Measurements from ENCODE around the gene ING3.

The ING3 gene, protein sequence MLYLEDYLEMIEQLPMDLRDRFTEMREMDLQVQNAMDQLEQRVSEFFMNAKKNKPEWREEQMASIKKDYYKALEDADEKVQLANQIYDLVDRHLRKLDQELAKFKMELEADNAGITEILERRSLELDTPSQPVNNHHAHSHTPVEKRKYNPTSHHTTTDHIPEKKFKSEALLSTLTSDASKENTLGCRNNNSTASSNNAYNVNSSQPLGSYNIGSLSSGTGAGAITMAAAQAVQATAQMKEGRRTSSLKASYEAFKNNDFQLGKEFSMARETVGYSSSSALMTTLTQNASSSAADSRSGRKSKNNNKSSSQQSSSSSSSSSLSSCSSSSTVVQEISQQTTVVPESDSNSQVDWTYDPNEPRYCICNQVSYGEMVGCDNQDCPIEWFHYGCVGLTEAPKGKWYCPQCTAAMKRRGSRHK

DNA sequence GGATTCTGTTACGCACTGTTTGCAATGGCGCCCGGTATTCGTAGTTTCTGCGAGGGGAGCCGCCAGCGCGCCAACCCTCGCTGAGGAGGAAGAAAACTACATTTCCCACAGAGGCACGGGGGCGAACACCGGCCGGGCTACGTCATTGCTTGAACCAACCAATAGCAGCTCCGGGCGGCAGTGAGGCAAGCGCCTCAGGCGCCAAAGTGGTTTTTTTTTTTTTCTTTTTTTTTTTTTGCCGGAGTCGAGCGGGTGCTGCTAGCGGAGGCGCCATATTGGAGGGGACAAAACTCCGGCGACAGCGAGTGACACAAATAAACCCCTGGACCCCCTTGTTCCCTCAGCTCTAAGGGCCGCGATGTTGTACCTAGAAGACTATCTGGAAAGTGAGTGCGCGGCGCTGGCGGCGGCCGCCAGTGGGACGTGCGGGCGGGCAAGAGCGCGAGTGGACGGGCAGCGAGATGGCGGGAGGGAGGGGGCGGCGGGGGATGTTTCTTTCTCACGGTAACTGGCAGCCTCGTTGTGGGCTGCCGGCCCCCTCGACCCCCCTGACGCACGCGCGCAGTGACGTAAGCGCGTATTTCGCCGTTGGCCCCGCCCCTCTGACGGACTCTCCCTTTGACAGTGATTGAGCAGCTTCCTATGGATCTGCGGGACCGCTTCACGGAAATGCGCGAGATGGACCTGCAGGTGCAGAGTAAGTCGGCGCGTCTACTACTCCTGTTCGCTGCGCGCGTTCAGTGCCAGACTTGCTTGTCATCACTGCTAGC, at the start of gene ING3:
TSS of gene ING3 (plus strand) at position 239 of the 770 bp plus-strand sequence. CDS start at position 359, 120 bp downstream.
- DNase-seq (ENCODE audit: low spot score), result peak; percentile 98

DNA sequence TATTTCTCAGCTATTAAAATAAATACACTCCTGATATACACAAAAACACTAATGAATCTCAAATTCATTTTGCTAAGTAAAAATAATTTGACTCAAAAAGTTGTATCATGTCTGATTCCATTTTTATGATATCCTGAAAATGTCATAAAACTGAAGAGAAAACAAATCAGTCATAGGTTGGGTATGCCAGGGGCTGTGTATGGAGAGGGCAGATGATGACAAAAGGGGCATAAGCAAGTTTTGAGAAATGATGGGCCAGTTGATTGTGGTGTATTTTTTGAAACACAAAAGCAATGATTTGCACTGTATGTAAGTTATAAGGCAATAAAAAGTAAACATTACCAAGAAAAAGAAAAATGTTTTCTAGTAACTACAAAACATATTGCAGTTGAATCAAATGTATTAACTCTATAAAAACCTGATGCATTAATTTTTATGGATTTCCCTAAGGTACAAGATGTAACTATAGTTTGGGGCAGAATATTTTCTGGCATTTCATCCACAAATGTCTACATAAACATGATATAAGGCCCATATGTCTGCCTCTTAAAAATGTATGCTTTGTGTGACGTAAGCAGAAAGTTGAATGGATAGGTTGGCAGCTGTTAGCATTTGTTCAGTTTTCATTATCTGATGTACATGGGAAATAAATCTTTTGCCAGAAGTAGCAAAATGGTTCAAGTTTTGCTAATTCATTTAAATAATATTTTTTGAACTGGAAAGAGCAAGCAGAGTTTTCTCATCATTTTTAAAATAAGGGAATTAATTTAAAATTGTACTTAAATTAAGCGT, 35.1 kb upstream of the ING3 start:
- no peak for DNase-seq (ENCODE audit: low spot score)

DNA sequence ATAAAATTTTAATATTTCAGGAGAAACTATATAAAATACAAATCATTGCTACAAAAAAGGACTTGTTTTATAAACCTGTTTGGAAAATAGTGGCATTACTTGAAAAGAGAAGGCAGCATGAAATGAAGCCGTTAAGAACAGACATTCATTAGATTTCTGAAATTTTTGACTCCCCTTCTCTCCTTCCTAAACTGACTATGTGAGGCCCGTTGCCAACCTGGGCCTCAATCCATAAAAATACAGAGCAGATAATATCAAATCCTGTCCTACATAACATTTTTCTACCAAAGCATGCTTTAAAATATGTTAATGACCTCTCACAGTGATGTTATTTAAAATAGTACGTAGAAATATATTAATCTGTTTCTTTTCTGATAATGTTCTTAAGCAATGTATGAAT, 34.5 kb upstream of the ING3 start:
- DNase-seq (ENCODE audit: low spot score), result no peak

- DNase-seq (ENCODE audit: low spot score), result no peak
Observed at GRCh38 chr7:120916538-120916937, 34.0 kb upstream of the ING3 start.

DNA sequence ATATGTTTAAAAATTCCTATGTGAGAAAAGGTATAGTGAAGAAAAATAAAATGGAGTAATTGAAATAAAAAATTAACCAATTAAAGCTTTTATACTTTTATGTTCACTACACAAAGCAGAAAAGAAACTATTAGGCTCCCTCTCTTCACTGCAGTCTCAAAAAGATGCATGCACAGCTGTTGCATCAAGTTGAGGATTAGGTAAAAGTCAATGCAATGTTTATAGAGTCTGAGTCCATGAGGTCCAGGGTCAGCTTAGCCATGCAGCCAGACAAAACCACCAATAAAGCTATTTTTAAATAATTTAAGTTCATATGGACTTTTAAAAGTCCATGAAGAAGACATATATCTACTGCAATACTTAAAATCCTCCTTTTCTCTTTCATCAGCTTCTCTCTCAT, 31.1 kb upstream of the ING3 start:
- no peak for DNase-seq (ENCODE audit: low spot score)

- DNase-seq (ENCODE audit: low spot score), result no peak
Observed at GRCh38 chr7:120920034-120920433, 30.5 kb upstream of the ING3 start.

GRCh38 chr7:120920591-120921274, 29.8 kb upstream of the ING3 start:
- DNase-seq (ENCODE audit: low spot score), result no peak

GRCh38 chr7:120924837-120925236, 25.7 kb upstream of the ING3 start:
- DNase-seq (ENCODE audit: low spot score), result no peak

DNA sequence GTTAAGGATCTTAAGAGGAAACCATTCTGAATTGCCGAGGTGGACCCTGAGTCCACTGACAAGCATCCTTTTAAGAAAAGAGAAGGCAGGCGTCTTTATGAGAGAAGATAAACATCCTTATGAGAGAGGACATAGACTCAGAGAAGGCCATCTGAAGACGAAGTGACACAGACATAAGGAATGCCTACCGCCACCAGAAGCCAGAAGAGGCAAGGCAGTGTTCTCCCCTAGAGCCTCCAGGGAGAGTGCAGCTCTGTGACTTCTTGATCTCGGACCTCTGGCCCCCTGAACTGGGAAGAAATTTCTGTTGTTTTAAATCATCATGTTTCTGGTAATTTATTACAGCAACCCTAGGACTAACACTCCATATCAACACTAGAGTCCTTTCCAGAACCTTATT, 25.2 kb upstream of the ING3 start:
- no peak for DNase-seq (ENCODE audit: low spot score)

GRCh38 chr7:120926943-120927346, 23.6 kb upstream of the ING3 start:
- DNase-seq (ENCODE audit: low spot score), result no peak

DNA sequence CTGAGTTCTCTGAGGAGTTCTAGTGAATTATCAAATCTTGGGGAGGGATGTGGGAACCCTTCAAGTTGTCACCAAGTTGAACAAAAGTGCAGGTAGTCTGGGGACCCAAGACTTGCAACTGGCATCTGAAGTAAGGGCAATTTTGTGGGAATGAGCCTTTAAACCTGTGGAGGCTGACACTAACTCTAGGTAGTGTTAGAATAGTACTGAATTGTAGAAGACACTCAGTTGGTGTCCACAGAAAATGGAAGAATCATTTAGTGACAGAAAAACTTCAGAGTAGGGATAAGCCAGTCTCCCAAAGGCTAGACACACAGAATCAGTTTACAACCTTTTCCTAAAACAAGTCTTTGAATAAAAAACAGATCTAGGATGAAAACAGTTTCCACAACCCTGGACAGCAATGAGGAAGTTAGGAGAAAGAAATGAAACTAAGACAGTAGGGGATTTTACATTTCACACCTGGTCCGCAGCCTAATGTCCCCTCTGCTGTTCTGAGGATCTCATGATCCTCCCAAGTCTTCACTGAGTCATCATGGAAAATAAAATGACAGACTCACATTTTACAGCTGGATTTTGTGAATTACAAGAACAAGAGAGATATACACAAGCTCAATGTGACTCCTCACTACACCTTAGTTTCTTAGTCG, 23.0 kb upstream of the ING3 start:
- DNase-seq (ENCODE audit: low spot score), result no peak

DNA sequence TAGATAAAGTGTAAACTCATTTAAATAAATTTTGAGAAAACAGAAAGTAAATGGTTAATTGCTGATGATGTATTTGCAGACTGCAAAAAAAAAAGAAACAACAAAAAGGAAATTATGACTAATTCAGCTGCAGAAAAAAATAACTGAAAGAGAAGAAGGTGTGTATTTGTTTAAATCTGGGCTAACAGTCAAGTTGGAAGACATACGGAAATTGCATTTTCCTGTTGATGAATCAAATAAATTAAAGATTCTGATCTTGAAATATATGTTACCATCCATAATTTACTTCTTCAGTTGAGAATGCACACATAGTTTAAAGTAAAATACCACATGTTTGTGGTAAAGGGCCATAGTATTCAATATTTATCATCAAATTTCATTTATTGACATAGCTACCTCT, 19.3 kb upstream of the ING3 start:
- no peak for DNase-seq (ENCODE audit: low spot score)

GRCh38 chr7:120933475-120933874, 17.1 kb upstream of the ING3 start:
- no peak for DNase-seq (ENCODE audit: low spot score)

- DNase-seq (ENCODE audit: low spot score), result no peak
Observed at GRCh38 chr7:120939345-120939744, 11.2 kb upstream of the ING3 start.

DNA sequence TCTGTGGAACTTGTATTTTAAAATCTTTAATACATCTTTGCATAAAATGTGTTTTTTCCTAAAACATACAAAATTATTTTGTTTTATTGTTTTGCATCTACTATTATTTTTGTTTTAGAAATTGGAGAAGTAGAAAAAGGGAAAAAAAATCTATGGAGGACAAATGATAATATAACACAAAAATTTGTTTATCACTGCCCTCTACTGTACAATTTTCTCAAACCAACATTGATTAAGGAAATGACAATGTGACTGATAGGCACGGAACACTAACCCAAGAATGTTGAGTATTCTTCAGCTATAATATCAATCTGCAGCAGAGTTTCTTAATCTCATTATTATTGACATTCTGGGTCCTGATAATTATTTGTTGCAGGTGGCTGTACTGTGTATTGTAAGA, 9.5 kb upstream of the ING3 start:
- peak; percentile 10 for DNase-seq (ENCODE audit: low spot score)

- no peak for DNase-seq (ENCODE audit: low spot score)
Observed at GRCh38 chr7:120941856-120942255, 8.7 kb upstream of the ING3 start.

DNA sequence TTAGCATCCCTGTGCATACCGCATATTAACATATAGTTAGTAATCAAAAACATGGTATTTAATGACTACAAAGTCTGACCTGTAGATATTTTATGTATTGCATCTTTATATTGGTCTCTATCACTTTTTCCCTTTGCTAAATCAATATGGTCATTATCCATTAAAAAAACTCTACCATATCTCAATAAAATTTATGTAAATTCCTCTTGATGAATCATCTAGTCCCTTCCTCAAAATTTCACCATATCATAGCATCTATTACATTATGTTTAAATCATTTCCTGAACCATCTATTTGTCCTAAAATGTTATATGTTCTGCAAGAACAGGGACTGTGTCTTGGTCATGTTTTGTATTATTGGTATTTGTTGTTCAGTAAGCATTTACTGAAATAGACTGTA, 7.7 kb upstream of the ING3 start:
- no peak for DNase-seq (ENCODE audit: low spot score)

GRCh38 chr7:120944826-120945562, 5.6 kb upstream of the ING3 start:
- DNase-seq (ENCODE audit: low spot score), result no peak

DNA sequence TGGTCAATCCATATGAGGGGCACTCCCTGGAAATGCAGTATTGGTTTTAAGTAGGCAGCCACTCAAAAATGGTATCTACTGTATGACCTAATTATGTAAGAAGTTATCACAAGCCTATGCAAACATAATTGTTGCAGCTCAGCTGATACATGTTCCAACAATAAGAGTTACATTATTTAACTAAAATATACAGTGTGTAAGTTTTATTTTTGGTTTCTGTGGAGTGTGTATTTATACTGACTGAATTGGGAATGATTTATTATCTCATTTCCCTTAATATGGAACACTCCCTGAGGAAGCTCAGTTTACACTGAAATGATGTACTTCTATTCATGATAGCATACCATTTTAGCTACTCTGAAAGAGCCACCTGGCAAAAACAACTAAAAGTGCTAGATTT, 2.6 kb upstream of the ING3 start:
- no peak for DNase-seq (ENCODE audit: low spot score)

DNA sequence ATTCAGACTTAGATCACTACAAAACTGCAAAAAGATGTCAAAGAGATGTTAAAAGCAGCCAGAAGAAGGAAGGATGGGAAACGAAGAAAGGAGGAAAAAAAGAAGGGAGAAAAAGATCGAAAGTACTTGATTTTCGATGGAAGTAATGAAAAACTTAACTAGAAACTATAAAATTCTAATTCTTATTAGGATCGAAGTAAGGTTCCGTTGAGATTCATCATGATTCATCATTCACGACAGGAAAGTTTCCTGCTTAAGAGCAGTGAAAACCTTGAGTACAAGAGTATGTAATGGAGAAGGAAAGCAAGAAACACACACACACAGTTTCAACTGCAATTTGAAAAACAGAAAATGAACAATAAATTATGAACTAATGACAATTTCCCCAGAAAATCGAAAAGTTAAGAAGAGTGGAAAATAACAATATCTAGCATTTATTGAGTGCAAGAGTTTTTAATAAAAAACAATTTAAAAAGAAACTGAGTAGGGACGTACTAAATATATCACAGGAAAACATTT, 1.1 kb upstream of the ING3 start:
- no peak for DNase-seq (ENCODE audit: low spot score)

Measured in CD4-positive, alpha-beta T cell treated with Interleukin-2 at 100 ng/mL for 4 hours (primary cell).